Fibroblast of lung (primary cell): ENCODE data around the gene FAM227A. TPM values are rescaled to one million over a fixed set of nuclear protein-coding genes. Genes with fewer than 3 reads are reported as not detected.
"Not testable (repeated sequence)": the region's sequence is repeated elsewhere in the genome, so short reads cannot be mapped to it uniquely, and the experiment has no call there.

Source experiments
- DNase-seq, 2 donors: peaks; one replicate each; pipeline versions ENCODE4 v3.0.0 to v3.0.0-alpha.2; 2010; ENCODE audit warnings: low read depth in 2 of 2
- H2AFZ ChIP-seq: 2 replicates; pipeline ENCODE4 v1.5.1; 2012; ENCODE audit warnings: low read length, control low read depth, inconsistent platforms
- H3K27ac ChIP-seq: 2 replicates; pipeline ENCODE4 v1.5.1; 2011; ENCODE audit warnings: low read length, control low read depth; ENCODE audit not compliant: insufficient read depth
- H3K27me3 ChIP-seq: 2 replicates; pipeline ENCODE4 v1.5.1; 2011; ENCODE audit warnings: mild to moderate bottlenecking, low read length; ENCODE audit not compliant: control insufficient read depth, insufficient read depth
- H3K36me3 ChIP-seq: 2 replicates; pipeline ENCODE4 v1.5.1; 2011; ENCODE audit warnings: low read length; ENCODE audit not compliant: control insufficient read depth, insufficient read depth
- H3K4me1 ChIP-seq: 2 replicates; pipeline ENCODE4 v1.5.1; 2011; ENCODE audit warnings: low read length; ENCODE audit not compliant: control insufficient read depth, insufficient read depth; ENCODE audit errors: extremely low read depth
- H3K4me2 ChIP-seq: 2 replicates; pipeline ENCODE4 v1.5.1; 2011; ENCODE audit warnings: low read length, control low read depth; ENCODE audit not compliant: insufficient read depth; ENCODE audit errors: extremely low read depth
- H3K4me3 ChIP-seq, 4 experiments: fragments of 200-600 bp in 1 of 4; sonication (generic) in 1 of 4; replicated peaks in 1 of 4; 2 replicates each; pipeline ENCODE4 v1.5.1; 2011 to 2016; ENCODE audit warnings: low read length in 4 of 4, low read depth in 3 of 4, mild to moderate bottlenecking in 3 of 4, control low read depth in 2 of 4, inconsistent platforms in 1 of 4, mixed read lengths in 1 of 4; ENCODE audit not compliant: insufficient read depth in 1 of 4; ENCODE audit errors: control extremely low read depth in 1 of 4
- H3K79me2 ChIP-seq: 2 replicates; pipeline ENCODE4 v1.5.1; 2012; ENCODE audit warnings: mild to moderate bottlenecking, low read length, inconsistent platforms; ENCODE audit not compliant: control insufficient read depth, insufficient read depth
- H3K9ac ChIP-seq: 2 replicates; pipeline ENCODE4 v1.5.1; 2011; ENCODE audit warnings: mild to moderate bottlenecking, low read length, control low read depth; ENCODE audit not compliant: insufficient read depth
- H3K9me3 ChIP-seq: 2 replicates; pipeline ENCODE4 v1.5.1; 2012; ENCODE audit warnings: low read depth, low read length; ENCODE audit not compliant: control insufficient read depth, insufficient read depth
- H4K20me1 ChIP-seq: 2 replicates; pipeline ENCODE4 v1.5.1; 2011; ENCODE audit warnings: low read length; ENCODE audit not compliant: control insufficient read depth, insufficient read depth; ENCODE audit errors: extremely low read depth
- EZH2 ChIP-seq: IDR thresholded peaks from 2 replicates; pipeline ENCODE4 v1.5.1; 2012; ENCODE audit warnings: low read length, control low read depth, mild to moderate bottlenecking; ENCODE audit errors: missing control alignments
- polyA plus RNA-seq, 2 donors: library from polyadenylated mRNA; depleted of rRNA in 1 of 2; stranded (reverse) in 1 of 2; unstranded in 1 of 2; fragments of >200 nt; gene quantifications; 2 replicates each; pipeline ENCODE4 v1.2.1, GENCODE V29; 2011 to 2012; ENCODE audit warnings: missing spikeins in 1 of 2
- total RNA-seq: library from RNA; depleted of rRNA; stranded (reverse); fragments of >200 nt; gene quantifications from 2 replicates; pipeline ENCODE4 v1.2.1, GENCODE V29; 2014
- TF ChIP-seq, protein P1 (sequence below), 2 donors: IDR thresholded peaks in 1 of 2; conservative IDR thresholded peaks in 1 of 2; 1 replicate in 1 of 2; 2 replicates in 1 of 2; pipeline ENCODE4 v1.5.1; 2011 to 2012; ENCODE audit warnings: low read length in 2 of 2, control low read depth in 1 of 2, inconsistent platforms in 1 of 2, low read depth in 1 of 2, mild to moderate bottlenecking in 1 of 2

FAM227A gene
- total and polyA plus RNA-seq, 2 donors (not counting 1 experiment from before 2014, with no cell fraction given), result 0.66 to 0.69 TPM

GRCh38 chr22:38599466-38599865, 56.7 kb downstream of the FAM227A start:
- no peak for DNase-seq
- H3K27me3 ChIP-seq, result no peaks in the 10 kb centered on the region
- H3K9me3 ChIP-seq, result no peaks in the 10 kb centered on the region
- no peak overlapping the region for H3K9ac ChIP-seq
- no peaks in the 10 kb centered on the region for H3K36me3 ChIP-seq
- no peaks in the 10 kb centered on the region for H3K4me1 ChIP-seq
- no peak for TF ChIP-seq EZH2
- TF ChIP-seq, protein P1, sequence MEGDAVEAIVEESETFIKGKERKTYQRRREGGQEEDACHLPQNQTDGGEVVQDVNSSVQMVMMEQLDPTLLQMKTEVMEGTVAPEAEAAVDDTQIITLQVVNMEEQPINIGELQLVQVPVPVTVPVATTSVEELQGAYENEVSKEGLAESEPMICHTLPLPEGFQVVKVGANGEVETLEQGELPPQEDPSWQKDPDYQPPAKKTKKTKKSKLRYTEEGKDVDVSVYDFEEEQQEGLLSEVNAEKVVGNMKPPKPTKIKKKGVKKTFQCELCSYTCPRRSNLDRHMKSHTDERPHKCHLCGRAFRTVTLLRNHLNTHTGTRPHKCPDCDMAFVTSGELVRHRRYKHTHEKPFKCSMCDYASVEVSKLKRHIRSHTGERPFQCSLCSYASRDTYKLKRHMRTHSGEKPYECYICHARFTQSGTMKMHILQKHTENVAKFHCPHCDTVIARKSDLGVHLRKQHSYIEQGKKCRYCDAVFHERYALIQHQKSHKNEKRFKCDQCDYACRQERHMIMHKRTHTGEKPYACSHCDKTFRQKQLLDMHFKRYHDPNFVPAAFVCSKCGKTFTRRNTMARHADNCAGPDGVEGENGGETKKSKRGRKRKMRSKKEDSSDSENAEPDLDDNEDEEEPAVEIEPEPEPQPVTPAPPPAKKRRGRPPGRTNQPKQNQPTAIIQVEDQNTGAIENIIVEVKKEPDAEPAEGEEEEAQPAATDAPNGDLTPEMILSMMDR (conservative IDR thresholded peaks at IDR 0.05 in 1 of 2, IDR thresholded peaks at IDR 0.05 in 1 of 2; ENCODE audit: low read depth in 1 of 2, low read length in 2 of 2), result no peak
- H4K20me1 ChIP-seq, result no peaks in the 10 kb centered on the region
- H3K4me3 ChIP-seq, result no peak overlapping the region
- no peaks in the 10 kb centered on the region for H3K79me2 ChIP-seq
- no peak overlapping the region for H3K27ac ChIP-seq
- H2AFZ ChIP-seq, result no peak overlapping the region
- H3K4me2 ChIP-seq, result no peak overlapping the region

GRCh38 chr22:38582923-38583322, 73.3 kb downstream of the FAM227A start:
- not testable (repeated sequence) for H3K4me3 ChIP-seq, H3K9ac ChIP-seq, H3K4me1 ChIP-seq, H3K79me2 ChIP-seq, H3K9me3 ChIP-seq, DNase-seq, H3K27me3 ChIP-seq, H3K4me2 ChIP-seq, H2AFZ ChIP-seq, H3K27ac ChIP-seq, H4K20me1 ChIP-seq, H3K36me3 ChIP-seq

DNA sequence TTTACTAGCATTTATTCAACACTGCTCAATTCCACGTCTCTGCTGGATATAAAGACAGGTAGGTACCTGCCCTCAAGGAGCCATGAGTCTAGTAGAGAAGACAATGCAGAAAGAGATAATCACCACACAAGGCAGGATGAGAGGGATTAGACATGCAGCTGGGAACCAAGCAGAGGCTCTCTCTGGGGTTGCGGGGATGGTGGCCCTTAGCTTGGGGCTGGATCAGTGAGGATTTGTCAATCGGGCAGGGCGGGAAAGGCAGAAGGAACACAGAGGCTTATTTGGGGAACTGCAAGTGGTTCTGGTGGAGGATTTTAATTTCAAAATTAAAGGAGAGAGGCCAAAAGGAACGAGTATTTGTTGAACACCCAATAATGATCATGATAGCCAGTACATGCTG, 77.7 kb downstream of the FAM227A start:
- H3K9me3 ChIP-seq, result no peaks in the 10 kb centered on the region

More for the DNA sequence above, 77.7 kb downstream of the FAM227A start:
- H3K4me3 ChIP-seq, result no peak overlapping the region
- no peak for DNase-seq
- H3K79me2 ChIP-seq, result no peaks in the 10 kb centered on the region
- no peaks in the 10 kb centered on the region for H3K27me3 ChIP-seq
- TF ChIP-seq, protein P1 (conservative IDR thresholded peaks at IDR 0.05 in 1 of 2, IDR thresholded peaks at IDR 0.05 in 1 of 2; ENCODE audit: low read depth in 1 of 2, low read length in 2 of 2), result no peak
- TF ChIP-seq EZH2, result no peak
- H3K4me2 ChIP-seq, result no peak overlapping the region
- no peaks in the 10 kb centered on the region for H3K36me3 ChIP-seq
- no peaks in the 10 kb centered on the region for H3K4me1 ChIP-seq
- H4K20me1 ChIP-seq, result no peaks in the 10 kb centered on the region
- H3K27ac ChIP-seq, result no peak overlapping the region
- H3K9ac ChIP-seq, result no peak overlapping the region
- no peak overlapping the region for H2AFZ ChIP-seq
